Measurements from ENCODE around the gene KAZN. TPM values are rescaled to one million over a fixed set of nuclear protein-coding genes. Genes with fewer than 3 reads are reported as not detected.

KAZN gene
- total RNA-seq, 1 donor from 2014 or later = 9.4 TPM

DNA sequence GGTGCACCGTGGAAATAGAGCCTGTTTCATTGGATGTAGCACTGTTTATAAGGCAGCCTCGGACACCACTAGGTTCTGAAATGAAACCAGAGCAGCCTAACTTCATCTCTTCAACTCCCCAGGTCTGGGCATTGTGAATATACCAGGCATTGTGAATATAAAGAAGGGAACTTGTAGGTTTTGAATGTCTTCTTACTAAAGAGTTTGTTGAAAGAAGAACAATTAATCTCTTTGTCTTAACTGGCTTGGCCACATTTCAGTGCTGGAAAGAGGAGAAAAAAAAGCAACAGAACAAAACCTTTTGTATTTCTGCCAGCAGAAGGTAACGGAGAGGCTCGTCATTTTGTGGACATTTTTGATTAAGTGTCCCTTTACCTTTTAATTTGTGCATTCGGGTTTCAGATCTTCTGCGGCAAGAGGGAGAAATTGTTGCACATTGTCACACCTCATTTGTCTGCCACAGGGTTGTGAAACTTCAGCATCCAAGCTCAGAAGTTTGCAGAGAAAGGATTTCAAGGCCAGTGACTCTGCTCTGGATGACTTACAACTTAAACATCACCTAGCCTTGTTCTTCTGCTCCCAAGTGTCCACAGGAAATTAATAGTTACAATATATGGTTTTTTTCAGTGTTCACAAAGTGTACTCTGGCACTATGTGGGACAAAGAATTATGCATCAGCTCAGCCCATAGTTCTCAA is 158.3 kb downstream of the KAZN start:
- no peak for DNase-seq (ENCODE audit: low read depth)
- no peak overlapping the region for H3K27ac Mint-ChIP-seq (ENCODE audit: unreplicated experiment)
- H3K27ac ChIP-seq (ENCODE audit: low read depth, low read length) = no peak overlapping the region
- TF ChIP-seq EZH2 (IDR thresholded peaks at IDR 0.05; ENCODE audit: insufficient read depth, low read length) = no peak
- TF ChIP-seq, protein P1, sequence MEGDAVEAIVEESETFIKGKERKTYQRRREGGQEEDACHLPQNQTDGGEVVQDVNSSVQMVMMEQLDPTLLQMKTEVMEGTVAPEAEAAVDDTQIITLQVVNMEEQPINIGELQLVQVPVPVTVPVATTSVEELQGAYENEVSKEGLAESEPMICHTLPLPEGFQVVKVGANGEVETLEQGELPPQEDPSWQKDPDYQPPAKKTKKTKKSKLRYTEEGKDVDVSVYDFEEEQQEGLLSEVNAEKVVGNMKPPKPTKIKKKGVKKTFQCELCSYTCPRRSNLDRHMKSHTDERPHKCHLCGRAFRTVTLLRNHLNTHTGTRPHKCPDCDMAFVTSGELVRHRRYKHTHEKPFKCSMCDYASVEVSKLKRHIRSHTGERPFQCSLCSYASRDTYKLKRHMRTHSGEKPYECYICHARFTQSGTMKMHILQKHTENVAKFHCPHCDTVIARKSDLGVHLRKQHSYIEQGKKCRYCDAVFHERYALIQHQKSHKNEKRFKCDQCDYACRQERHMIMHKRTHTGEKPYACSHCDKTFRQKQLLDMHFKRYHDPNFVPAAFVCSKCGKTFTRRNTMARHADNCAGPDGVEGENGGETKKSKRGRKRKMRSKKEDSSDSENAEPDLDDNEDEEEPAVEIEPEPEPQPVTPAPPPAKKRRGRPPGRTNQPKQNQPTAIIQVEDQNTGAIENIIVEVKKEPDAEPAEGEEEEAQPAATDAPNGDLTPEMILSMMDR (IDR thresholded peaks at IDR 0.05; ENCODE audit: insufficient read depth, low read depth, low read length) = no peak
- no peaks in the 10 kb centered on the region for H3K4me1 ChIP-seq (ENCODE audit: insufficient read depth, low read length)
- no peaks in the 10 kb centered on the region for H4K20me1 ChIP-seq (ENCODE audit: insufficient read depth, low read length)
- H2AFZ ChIP-seq (ENCODE audit: low read depth, low read length) = no peak overlapping the region
- no peak overlapping the region for H3K4me3 Mint-ChIP-seq (ENCODE audit: unreplicated experiment)
- FAIRE-seq = no peak
- no peaks in the 10 kb centered on the region for H3K9me3 Mint-ChIP-seq (ENCODE audit: unreplicated experiment)
- H3K36me3 Mint-ChIP-seq (ENCODE audit: low read depth, unreplicated experiment) = no peaks in the 10 kb centered on the region
- no peaks in the 10 kb centered on the region for H3K36me3 ChIP-seq (ENCODE audit: insufficient read depth, low read length)
- no peak overlapping the region for H3K9ac ChIP-seq (ENCODE audit: low read length)
- no peaks in the 10 kb centered on the region for H3K79me2 ChIP-seq (ENCODE audit: insufficient read depth, low read length)
- no peaks in the 10 kb centered on the region for H3K9me3 ChIP-seq (ENCODE audit: insufficient read depth, low read depth, low read length)
- peaks cover 15% of the 10 kb centered on the region for H3K27me3 ChIP-seq (ENCODE audit: insufficient read depth, low read length)
- no peak overlapping the region for H3K4me2 ChIP-seq (ENCODE audit: low read length)
- no peak overlapping the region for H3K4me3 ChIP-seq (ENCODE audit: insufficient read depth, low read depth, low read length)
- H3K4me1 Mint-ChIP-seq (ENCODE audit: low read depth, unreplicated experiment) = peaks cover 2% of the 10 kb centered on the region
- peaks cover 32% of the 10 kb centered on the region for H3K27me3 Mint-ChIP-seq (ENCODE audit: low read depth, unreplicated experiment)

DNA sequence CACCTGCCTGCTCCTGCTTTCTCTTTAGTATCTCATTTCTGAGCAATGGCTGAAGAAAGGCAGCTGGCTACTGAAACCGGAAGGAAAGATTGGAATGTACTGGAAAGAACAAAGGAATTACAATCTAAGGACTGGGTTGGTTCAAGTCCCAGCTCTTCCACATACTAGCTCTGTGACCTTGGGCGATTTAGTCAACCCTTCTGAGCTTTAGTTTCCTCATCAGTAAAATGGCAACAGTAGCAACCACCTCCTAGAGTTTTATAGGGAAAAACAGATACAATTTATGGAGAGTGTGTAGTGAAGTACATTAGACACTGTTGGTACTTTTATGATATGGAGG is 158.8 kb downstream of the KAZN start:
- no peak overlapping the region for H3K27ac Mint-ChIP-seq (ENCODE audit: unreplicated experiment)
- no peaks in the 10 kb centered on the region for H3K36me3 ChIP-seq (ENCODE audit: insufficient read depth, low read length)

More for the DNA sequence above, 158.8 kb downstream of the KAZN start:
- Histone ChIP-seq H3K27ac (ENCODE audit: low read depth, low read length) (no peak overlapping the region), H3K9ac (ENCODE audit: low read length) (no peak overlapping the region), H2AFZ (ENCODE audit: low read depth, low read length) (no peak overlapping the region), H3K27me3 (ENCODE audit: insufficient read depth, low read length) (peaks cover 15% of the 10 kb centered on the region), H3K4me1 (ENCODE audit: insufficient read depth, low read length) (no peaks in the 10 kb centered on the region), H3K4me2 (ENCODE audit: low read length) (no peak overlapping the region), H3K9me3 (ENCODE audit: insufficient read depth, low read depth, low read length) (no peaks in the 10 kb centered on the region), H3K4me3 (ENCODE audit: insufficient read depth, low read depth, low read length) (no peak overlapping the region), H3K79me2 (ENCODE audit: insufficient read depth, low read length) (no peaks in the 10 kb centered on the region), H4K20me1 (ENCODE audit: insufficient read depth, low read length) (no peaks in the 10 kb centered on the region)
- FAIRE-seq (no peak), DNase-seq (ENCODE audit: low read depth) (no peak)
- TF ChIP-seq, protein P1 (IDR thresholded peaks at IDR 0.05; ENCODE audit: insufficient read depth, low read depth, low read length) = no peak
- TF ChIP-seq EZH2 (IDR thresholded peaks at IDR 0.05; ENCODE audit: insufficient read depth, low read length) = no peak
- Mint-ChIP-seq H3K27me3 (ENCODE audit: low read depth, unreplicated experiment) (peaks cover 32% of the 10 kb centered on the region), H3K4me1 (ENCODE audit: low read depth, unreplicated experiment) (peaks cover 2% of the 10 kb centered on the region), H3K36me3 (ENCODE audit: low read depth, unreplicated experiment) (no peaks in the 10 kb centered on the region), H3K4me3 (ENCODE audit: unreplicated experiment) (no peak overlapping the region), H3K9me3 (ENCODE audit: unreplicated experiment) (no peaks in the 10 kb centered on the region)
